PC-9 (cell line): Measurements from ENCODE around the gene IRAG1. TPM values are rescaled to one million over a fixed set of nuclear protein-coding genes. Genes with fewer than 3 reads are reported as not detected.

Source experiments
- BruUV-seq: library from RNA; stranded (reverse); fragments of 400-500 nt; replicated peaks from 2 replicates; lab custom pipeline; 2021; lab: Mats Ljungman, UMichigan
- CTCF ChIA-PET: fragments of 300-600 bp; sonication (Branson Sonifier 250); formaldehyde crosslinking; loops from one replicate; lab custom pipeline; 2022; ENCODE audit warnings: antibody characterized with exemption; lab: Charles Lee
- POLR2A ChIA-PET: fragments of 300-600 bp; sonication (Branson Sonifier 250); formaldehyde crosslinking; loops from one replicate; lab custom pipeline; 2022; ENCODE audit warnings: antibody characterized with exemption; ENCODE audit not compliant: unreplicated experiment; lab: Charles Lee
- DNase-seq, 2 experiments: peaks; one replicate each; pipeline versions ENCODE4 v3.0.0 to v3.0.0-alpha.2; 2015 to 2022; ENCODE audit warnings: mixed read lengths in 1 of 2
- H2AFZ ChIP-seq: fragments of 200-600 bp; sonication (generic); 2 replicates; pipeline ENCODE4 v1.8.1; 2017; ENCODE audit warnings: antibody characterized with exemption
- H3F3A ChIP-seq: fragments of 200-600 bp; sonication (generic); 2 replicates; pipeline ENCODE4 v1.8.1; 2017; ENCODE audit warnings: antibody characterized with exemption, mild to moderate bottlenecking, low read depth; ENCODE audit not compliant: insufficient read depth
- H3K27ac ChIP-seq: fragments of 200-600 bp; sonication (generic); 2 replicates; pipeline ENCODE4 v1.6.1; 2016; ENCODE audit warnings: mixed run types
- H3K27me3 ChIP-seq: fragments of 200-600 bp; sonication (generic); 2 replicates; pipeline ENCODE4 v1.6.1; 2016; ENCODE audit warnings: low read depth, mixed run types; ENCODE audit not compliant: insufficient read depth
- H3K36me3 ChIP-seq: fragments of 200-600 bp; sonication (generic); 2 replicates; pipeline ENCODE4 v1.6.1; 2016; ENCODE audit warnings: low read depth, mixed run types
- H3K4me1 ChIP-seq: fragments of 200-600 bp; sonication (generic); replicated peaks from 2 replicates; pipeline ENCODE4 v1.6.1; 2016; ENCODE audit warnings: mixed run types; ENCODE audit not compliant: insufficient read depth
- H3K4me2 ChIP-seq: fragments of 200-600 bp; sonication (generic); 2 replicates; pipeline ENCODE4 v1.6.1; 2017; ENCODE audit warnings: mixed run types
- H3K4me3 ChIP-seq: fragments of 200-600 bp; sonication (generic); 2 replicates; pipeline ENCODE4 v1.6.1; 2016; ENCODE audit warnings: mixed run types
- H3K79me2 ChIP-seq: fragments of 200-600 bp; sonication (generic); 2 replicates; pipeline ENCODE4 v1.6.1; 2017; ENCODE audit warnings: low read depth, mixed run types
- H3K9me2 ChIP-seq: fragments of 200-600 bp; sonication (generic); 2 replicates; pipeline ENCODE4 v1.8.1; 2017; ENCODE audit warnings: mild to moderate bottlenecking; ENCODE audit not compliant: insufficient read depth
- H3K9me3 ChIP-seq: fragments of 200-600 bp; sonication (generic); 2 replicates; pipeline ENCODE4 v1.8.1; 2016; ENCODE audit warnings: low read depth; ENCODE audit not compliant: insufficient read depth
- H4K20me1 ChIP-seq: fragments of 200-600 bp; sonication (generic); 2 replicates; pipeline ENCODE4 v1.8.1; 2017; ENCODE audit not compliant: insufficient read depth
- CTCF ChIP-seq: fragments of 200-600 bp; sonication (generic); conservative IDR thresholded peaks from 2 replicates; pipeline ENCODE4 v1.6.1; 2017; ENCODE audit warnings: mixed run types, antibody characterized with exemption, mild to moderate bottlenecking, moderate library complexity
- EZH2 ChIP-seq: fragments of 200-600 bp; sonication (generic); IDR thresholded peaks from 2 replicates; pipeline ENCODE4 v1.8.0; 2017; ENCODE audit warnings: antibody characterized with exemption, low read depth
- intact Hi-C: fragments of 100-400 bp; cut with micrococcal nuclease; formaldehyde crosslinking; loops from one replicate; pipeline ENCODE4 v1.10.0; 2022; ENCODE audit not compliant: unreplicated experiment
- total RNA-seq: library from RNA; stranded (reverse); gene quantifications from 2 replicates; pipeline ENCODE4 v1.2.3, GENCODE V29; 2021

IRAG1 gene
- total RNA-seq, 1 experiment from 2014 or later: 1.3 TPM

GRCh38 chr11:10716122-10716521 is 22.6 kb upstream of the IRAG1 start:
- Histone ChIP-seq H3K36me3 (no peaks in the 10 kb centered on the region), H3K27me3 (no peaks in the 10 kb centered on the region), H4K20me1 (no peaks in the 10 kb centered on the region), H3K79me2 (no peaks in the 10 kb centered on the region), H3K9me3 (no peaks in the 10 kb centered on the region), H3K4me2 (no peak overlapping the region), H3K27ac (no peak overlapping the region), H3F3A (no peaks in the 10 kb centered on the region), H2AFZ (no peak overlapping the region), H3K4me3 (no peak overlapping the region), H3K9me2 (no peaks in the 10 kb centered on the region), H3K4me1 (0 out of 2 replicates have a peak, but pooled peaks cover 10% of the 10 kb centered on the region)
- ChIA-PET CTCF (interaction anchor here (0.7 kb wide), 1 partner anchor 9 kb away, joined by 7 read pairs; no protein-coding TSS in a partner anchor), POLR2A (no interaction called here)
- TF ChIP-seq EZH2 (no peak), CTCF (no peak)
- BruUV-seq: no TSS peak
- intact Hi-C loops: no loop called here
- peak in 1 of 2 experiments; percentile 51 for DNase-seq

GRCh38 chr11:10715571-10715970 is 22.0 kb upstream of the IRAG1 start:
- POLR2A ChIA-PET: no interaction called here
- DNase-seq: no peak
- TF ChIP-seq CTCF (no peak), EZH2 (no peak)
- intact Hi-C loops: no loop called here
- Histone ChIP-seq H3K4me1 (0 out of 2 replicates have a peak, but pooled peaks cover 10% of the 10 kb centered on the region), H3K4me2 (no peak overlapping the region), H3K9me2 (no peaks in the 10 kb centered on the region), H3K27me3 (no peaks in the 10 kb centered on the region), H3F3A (no peaks in the 10 kb centered on the region), H2AFZ (no peak overlapping the region), H3K79me2 (no peaks in the 10 kb centered on the region), H3K9me3 (no peaks in the 10 kb centered on the region), H3K4me3 (no peak overlapping the region), H3K36me3 (no peaks in the 10 kb centered on the region), H3K27ac (no peak overlapping the region), H4K20me1 (no peaks in the 10 kb centered on the region)
- no TSS peak for BruUV-seq
- CTCF ChIA-PET: no interaction called here

- DNase-seq: no peak
- POLR2A ChIA-PET: interaction anchor here (0.6 to 1.0 kb wide), 2 partner anchors 18 to 120 kb away, joined by 4 to 9 read pairs; no protein-coding TSS in a partner anchor
- Histone ChIP-seq H3K9me2 (no peaks in the 10 kb centered on the region), H3K27me3 (no peaks in the 10 kb centered on the region), H3K4me3 (no peak overlapping the region), H3F3A (no peaks in the 10 kb centered on the region), H3K36me3 (no peaks in the 10 kb centered on the region), H3K27ac (no peak overlapping the region), H3K9me3 (no peaks in the 10 kb centered on the region), H3K4me2 (no peak overlapping the region), H3K79me2 (no peaks in the 10 kb centered on the region), H4K20me1 (no peaks in the 10 kb centered on the region), H3K4me1 (no peaks in the 10 kb centered on the region), H2AFZ (no peak overlapping the region)
- intact Hi-C loops: no loop called here
- BruUV-seq: no TSS peak
- TF ChIP-seq CTCF: no peak
- TF ChIP-seq EZH2: no peak
- CTCF ChIA-PET: no interaction called here
Measured at GRCh38 chr11:10709299-10710086, 15.9 kb upstream of the IRAG1 start.
